GM19240 (cell line): Measurements from ENCODE around the gene LMTK2.

ENCODE experiments used
- DNase-seq: peaks from one replicate; pipeline ENCODE4 v3.0.0; 2011; ENCODE audit warnings: low spot score; ENCODE audit not compliant: insufficient read length

The LMTK2 gene

DNA sequence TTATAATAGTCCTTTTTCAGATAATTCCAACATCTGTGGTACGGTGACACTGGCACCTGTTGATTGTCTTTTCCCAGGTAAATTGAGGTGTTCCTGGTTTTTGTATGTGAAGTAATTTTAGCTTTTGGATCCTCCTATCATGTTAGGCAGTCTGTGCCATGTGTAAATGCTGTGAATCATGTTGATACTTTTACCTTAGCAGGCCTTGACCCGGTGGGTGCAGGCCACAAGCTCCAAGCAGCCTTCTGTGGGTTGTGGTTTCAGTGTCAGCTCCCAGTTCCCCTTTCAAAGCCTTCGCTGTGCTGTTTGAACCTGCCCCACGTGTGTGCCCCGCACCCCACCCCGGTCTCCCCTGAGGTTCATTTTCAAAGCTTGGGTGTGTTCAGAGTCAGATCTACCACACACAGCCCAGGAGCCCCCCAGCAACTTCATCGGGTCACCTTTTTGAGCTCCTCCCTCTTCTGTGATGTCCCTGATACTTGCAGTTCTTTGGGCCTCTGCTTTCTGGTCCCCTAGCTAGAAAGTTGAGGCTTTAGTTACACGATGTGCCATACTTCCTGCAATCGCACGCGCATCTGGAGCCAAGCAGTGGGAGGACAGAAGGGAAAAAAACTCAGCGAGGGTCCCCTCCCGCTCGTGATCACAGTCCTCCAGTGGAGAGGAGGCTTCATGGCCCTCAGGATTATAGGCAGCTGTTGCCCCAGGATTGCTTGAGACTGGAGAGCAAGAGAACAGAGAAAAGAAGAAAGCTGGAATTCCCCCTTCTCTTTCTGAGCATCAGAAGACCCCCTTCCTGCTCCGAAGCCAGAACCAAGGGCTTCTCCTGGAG is 95.9 kb downstream of the LMTK2 start:
- peak; percentile 96 for DNase-seq

DNA sequence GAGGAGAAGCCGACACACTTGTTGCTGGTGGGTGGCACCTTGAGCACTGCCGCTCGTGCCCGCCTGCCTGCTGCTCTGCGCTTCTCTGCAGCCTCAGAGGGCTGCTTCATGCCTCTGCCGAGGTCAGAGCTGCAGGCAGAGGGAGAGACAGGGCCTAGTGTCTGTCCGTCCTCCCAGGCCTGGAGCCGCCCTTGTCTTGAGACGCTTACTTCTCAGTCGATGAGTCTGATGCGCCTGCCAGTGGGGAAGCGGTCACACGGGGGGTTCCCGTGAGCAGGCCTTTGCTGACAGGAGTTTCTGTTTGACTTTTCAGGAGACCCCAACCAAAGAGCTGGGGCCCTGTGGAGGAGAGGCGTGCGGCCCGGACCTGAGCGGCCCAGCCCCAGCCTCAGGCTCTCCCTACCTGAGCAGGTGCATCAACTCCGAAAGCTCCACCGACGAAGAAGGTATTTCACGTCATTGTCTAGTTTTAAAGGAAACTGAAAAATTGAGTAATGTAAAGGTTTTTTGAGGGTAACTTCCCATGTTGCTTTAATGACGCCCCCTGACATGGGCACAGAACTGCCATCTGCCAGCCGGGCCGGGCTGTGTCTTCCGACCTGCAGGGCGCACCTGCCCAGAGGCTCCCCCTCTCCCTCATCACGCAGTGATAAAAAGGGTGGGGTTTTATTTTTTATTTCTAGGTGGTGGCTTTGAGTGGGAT is 96.8 kb downstream of the LMTK2 start:
- peak; percentile 69 for DNase-seq

DNA sequence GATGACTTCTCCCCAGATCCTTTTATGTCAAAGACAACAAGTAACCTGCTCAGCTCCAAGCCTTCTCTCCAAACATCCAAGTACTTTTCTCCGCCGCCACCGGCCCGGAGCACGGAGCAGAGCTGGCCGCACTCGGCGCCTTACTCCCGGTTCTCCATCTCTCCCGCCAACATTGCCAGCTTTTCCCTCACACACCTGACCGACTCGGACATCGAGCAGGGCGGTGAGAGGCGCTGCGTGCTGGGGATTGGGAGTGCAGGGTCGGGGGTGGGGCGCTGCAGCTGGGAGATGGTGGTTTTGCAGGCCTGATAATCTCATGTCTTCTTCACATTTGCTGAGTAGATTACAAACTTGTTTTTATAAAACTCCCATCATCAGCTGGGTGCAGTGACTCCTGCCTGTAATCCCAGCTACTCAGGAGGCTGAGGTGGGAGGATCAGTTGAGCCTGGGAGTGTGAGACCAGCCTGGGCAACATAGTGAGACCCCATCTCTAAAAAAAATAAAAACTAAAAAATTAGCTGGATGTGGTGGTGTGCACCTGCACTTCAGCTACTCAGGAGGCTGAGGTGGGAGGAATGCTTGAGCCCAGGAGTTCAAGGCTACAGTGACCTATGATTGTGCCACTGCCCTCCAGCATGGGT is 97.4 kb downstream of the LMTK2 start:
- DNase-seq: no peak

DNA sequence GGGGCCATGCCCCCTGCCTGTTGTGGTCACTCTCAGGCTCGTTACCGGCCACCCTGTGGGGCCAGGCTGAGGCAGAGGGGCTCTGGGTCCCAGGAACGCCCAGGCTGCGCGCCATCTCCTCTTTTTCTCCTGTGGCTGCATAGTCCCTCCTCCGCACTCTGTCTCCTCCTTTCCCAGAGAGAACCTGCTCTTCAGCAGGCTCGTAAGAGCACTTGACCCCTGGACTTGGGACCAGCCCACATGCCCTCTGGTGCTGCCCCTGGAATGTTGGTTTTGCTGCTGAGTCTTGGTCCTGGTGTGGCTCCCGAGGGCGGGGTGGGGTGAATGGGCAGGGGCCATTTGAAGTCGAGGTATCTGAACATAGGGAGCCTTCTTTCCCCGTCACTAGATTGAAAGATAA is 98.0 kb downstream of the LMTK2 start:
- no peak for DNase-seq

DNA sequence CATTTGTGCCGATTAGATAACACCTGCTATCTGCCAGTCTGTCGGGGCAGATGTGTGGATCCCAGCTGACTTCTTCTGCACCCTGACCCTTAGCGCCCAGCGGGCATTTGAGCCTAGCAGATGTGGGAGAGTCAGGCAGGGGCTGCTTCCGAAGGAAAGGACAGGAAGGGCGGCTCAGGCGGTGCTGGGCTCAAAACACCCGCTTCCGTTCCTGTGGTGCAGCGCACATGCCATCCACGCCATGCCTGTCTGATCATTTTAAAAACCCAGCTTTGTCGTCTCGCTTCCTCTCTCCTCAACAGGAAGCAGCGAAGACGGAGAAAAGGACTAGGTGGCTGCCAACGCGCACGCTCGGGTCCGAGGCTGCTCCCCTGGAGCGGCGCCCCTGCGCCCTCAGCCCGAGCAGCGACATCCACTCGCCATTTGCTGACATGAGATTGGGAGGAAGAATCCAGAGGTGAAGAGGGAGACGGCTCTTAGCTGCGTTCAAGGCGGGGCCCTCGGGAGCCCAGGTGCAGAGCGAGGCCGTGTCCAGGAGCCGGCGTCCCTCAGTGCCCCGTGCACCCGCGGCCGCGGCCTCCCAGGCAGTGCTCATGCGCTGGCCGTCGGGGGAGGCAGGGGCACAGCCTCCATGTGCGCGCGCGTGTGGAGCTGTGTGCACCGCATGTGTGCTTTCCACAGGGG is 98.6 kb downstream of the LMTK2 start:
- no peak for DNase-seq

DNA sequence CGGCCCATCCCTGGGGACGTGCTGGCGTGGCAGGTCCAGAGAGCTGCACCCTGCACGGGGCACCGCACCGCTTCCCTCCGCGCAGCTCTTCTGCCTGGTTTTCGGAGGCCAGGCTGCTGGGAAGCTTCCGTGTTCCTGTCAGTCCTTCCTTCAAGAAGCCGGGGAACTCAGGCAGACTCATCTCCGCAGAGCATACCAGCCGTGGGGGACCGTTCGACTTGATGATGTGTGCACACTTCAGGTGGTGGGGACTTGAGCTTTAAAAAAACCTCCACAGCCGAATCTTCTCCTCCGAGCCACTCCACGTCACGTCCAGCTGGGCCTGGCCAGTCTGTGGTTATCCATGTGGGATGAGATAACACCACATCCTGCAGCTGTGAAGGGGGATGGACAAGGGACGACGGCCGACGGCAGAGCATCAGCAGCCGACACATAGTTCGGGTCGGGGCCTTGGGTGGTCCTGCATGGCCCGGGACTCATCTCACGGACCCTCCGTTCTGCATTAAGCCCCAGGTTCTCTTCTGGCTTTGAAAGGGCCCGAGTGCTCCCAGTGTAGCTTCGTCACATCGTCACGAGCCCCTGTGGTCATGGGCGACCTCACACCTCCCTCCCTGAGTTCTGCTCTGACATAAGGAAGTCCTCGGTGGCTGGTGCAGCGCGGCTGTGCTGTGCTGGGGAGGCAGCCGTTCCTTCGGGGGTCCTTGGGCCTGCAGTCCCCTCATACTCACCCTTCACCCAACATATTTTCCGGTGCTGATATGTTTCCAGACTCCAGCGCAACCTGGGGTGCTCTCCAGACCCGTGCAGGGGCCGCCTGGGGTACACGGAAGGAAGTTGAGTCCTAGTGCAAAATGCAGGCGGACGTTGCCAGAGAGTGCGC is 100.0 kb downstream of the LMTK2 start:
- DNase-seq: no peak

DNA sequence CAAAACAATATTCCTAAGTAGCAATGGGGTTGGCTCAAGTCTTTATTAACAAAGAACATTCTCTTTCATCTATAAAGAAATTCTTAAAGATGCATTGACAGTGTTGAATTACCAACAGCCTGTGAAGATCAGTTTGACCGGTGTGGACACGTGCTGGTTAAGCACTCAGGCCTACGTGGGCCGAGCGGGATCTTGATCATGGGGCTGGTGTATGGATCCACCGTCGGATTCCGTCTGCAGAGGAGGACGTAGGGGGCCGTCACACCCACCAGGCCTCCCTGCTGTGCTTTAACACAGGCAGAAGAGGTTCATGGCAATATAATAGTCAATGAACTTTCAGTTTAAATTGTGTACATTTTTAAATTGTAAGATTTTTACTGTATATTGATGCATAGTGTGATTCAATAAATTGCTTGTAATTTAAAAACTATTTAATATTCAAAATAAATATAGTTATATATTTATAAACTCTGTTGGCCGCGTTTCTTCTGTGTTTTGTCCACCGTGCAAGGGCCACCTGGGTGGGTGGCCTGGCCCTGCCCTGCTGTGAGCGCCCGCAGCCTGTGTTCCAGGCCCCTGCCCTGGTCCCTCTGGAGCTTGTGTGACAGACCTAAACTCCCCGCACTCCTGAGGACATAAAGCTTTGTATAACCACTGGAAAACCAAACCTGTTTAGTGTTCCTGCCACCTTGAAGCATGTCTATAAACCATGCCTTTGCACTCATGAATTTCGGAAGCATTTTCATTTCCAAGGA is 102.7 kb downstream of the LMTK2 start:
- DNase-seq: no peak

DNA sequence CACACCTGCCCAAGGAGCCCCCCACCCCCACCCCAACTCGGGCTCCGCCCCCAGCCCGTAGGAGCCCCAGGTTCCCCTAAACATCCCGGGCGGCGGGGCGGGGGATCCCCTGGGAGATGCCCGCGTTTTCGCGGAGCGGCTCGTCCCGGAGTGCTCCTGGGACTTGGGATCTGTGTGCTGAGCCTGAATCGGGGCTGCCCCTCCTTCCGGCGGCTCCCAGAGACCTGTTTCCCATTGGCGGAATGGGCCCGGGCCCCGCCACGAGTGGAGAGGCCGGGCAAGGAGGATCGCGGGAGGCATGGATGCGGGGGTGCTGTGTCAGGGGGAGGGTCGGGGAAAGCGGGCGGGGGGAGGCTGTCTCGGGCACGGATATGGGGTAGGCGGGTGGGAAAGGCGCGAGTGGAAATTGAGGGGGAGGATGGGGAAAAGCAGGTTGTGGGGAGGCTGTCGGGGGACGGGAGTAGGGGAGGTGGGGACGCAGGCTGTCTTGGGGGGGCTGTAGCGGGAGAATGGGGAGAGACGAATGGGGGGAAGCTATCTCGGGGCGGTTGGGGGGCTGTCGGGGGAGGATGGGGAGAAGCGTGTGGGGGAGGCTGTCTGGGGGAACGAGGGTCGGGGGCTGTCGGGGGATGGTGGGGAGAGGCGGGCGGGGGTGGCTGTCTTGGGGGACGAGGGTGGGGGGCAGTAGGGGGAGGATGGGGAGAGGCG is 104.0 kb downstream of the LMTK2 start:
- no peak for DNase-seq

DNA sequence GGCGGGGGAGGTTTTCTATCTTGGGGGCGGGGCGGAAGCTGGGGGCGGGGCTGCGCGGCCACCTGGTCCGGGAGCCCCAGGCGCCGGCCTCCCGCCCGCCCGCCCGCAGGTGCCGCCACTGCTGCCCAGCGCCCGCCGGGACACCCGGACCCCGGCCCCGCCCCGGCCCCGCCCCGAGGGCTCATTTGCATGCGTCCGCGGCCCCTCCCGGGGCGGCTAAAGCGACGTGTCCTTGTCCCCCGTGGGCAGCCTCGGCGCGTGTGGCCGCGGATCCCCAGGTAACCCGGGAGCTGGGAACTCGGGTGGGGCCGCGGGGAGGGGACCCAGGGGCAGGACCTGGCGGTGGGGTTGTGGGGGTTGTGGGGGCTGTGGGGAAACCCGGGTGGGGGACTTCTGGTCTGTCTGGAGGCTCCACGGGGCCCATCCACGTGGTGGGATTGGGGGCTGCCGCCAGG is 104.6 kb downstream of the LMTK2 start, which contains the start of gene BHLHA15:
BHLHA15 (plus strand) TSS at position 219 of the 455 bp plus-strand sequence. CDS start 871 bp downstream, outside the sequence.
- no peak for DNase-seq

DNA sequence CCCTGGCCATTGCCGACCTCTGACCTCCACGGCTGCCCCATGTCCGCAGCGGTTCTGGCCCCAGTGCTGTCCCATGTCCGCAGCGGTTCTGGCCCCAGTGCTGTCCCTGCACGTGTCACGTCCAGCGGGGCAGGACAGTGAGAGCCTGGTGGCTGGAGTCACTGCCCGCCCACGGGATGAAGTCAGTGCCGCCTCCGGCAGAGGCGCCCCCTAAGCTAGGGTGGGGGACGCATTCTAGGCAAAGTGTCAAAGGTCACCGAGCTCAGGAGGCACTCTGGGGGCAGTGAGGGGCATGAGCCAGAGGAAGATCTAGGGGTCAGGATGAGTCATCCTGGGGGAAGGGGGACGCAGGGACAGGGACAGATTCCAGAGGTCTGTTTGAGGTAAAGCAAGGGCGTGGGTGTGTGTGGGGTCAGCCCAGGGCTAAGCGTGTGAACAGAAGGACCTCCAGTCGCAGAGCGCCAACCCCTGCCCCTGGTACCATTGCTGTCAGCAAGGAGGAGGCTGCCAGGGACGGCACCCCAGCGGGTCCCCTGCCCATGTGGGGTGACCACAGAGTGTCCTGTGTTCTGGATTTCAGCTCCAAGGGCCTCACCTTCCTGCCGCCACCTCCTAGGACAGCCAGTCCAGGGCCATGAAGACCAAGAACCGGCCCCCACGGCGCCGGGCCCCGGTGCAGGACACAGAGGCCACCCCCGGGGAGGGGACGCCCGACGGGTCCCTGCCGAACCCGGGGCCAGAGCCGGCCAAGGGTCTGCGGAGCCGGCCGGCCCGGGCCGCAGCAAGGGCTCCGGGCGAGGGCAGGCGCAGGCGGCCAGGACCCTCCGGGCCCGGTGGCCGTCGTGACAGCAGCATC is 105.2 kb downstream of the LMTK2 start:
- no peak for DNase-seq

DNA sequence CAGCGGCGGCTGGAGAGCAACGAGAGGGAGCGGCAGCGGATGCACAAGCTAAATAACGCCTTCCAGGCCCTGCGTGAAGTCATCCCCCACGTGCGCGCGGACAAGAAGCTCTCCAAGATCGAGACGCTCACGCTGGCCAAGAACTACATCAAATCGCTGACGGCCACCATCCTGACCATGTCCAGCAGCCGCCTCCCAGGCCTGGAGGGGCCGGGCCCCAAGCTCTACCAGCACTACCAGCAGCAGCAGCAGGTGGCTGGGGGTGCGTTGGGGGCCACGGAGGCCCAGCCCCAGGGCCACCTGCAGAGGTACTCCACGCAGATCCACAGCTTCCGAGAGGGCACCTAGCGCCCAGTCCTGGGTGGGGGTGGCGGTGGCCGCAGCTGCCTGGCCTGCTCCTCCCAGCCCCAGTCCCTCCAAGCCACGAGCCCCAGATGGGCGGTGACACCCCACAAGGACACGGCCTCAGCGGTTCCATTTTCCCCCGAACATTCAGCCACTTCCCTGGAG is 105.9 kb downstream of the LMTK2 start:
- DNase-seq: no peak

DNA sequence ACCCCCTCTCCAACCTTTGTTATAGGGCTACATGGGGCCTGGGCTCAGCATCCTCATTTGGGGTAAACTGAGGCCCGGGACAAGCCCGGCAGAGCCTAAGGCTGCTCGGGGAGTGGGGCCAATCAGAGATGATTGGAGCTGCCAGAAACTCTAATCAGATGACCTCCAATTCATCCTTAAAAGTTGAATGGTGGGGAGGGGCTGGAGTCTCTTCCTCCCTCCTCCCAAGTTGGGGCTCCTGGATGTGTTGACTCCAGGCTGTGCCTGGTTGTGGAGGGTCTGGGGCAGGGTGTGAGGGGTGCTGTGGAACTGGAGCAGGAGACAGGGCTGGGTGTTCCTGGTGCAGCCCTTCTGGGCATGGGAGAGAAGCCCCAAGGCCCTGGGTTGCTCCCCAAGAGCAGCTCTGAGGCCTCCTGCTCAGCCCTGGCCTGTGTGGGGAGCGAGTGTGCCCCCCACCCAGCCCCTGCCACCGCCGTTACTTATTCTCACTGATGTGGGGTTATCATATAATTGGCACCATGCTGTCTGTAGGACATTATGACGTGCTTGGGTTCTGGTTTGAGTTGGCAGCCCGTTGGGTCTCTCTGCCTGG is 106.7 kb downstream of the LMTK2 start:
- no peak for DNase-seq

DNA sequence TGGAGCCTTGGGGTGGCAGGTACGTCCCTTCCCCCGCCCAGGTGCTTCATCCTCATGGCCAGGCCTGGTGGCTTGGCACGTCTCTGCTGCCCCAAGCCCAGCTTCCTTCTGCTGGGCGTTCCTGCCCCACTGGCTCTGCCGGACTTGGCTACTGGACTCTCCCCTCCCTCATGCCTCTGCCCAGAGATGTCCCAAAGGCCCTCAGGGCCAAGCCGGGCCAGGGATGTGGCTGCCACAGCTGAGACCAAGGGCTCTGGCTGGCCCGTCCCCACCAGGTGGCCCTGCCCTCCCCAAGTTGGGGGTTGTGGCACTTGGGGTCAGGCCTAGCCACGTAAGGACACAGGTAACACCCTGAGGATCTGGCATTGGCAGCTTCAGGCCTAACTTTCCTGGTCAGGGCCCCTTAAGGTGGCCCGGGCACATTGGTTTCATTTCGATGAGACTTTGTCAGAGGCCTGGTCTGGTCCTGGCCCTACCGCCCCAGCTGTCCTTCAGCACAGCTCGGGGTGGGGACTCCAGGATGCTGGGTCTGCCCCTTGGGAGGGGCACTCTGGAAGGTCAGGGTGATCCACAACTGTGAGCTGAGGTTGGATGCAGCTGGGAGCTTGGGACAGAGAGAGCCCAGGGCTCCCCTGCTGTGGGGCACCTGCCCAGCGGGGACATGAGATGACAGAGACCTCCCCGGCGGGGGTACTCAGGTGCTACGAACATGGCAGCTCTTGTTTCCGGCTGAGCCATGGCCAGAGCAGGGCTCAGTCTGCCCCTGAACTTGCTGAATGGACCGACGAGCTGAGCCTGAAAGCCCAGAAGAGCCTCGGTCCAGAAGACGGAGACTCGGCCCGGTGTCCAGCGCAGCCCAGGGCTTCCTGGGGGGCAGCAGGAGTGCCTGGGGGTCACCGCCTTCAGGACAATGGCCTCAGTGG is 107.5 kb downstream of the LMTK2 start:
- DNase-seq: no peak

DNA sequence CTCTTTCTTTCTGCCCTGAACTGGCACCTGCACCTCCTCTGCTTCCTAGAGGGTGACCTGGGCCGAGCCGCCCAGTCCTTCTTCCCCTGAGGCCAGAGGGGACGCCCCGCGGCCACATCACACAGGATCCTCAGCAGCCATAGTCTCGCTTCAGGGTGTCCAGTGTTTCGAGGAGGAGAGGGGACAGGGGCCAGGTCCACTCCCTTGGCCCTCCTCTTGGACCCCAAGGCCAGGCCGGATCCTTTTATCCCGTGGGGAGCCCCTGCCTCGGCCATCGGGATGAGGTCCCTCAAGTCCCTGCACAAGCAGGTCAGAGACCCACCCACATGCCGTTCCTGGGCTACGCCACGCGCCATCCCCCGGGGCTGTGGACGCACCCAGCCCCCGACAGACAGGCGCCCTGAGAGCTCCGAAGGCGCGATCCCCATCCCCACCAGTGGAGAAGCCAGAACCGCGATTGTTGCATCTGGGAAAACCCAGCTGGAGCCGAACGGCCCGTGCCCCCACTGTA is 108.2 kb downstream of the LMTK2 start:
- DNase-seq: no peak

DNA sequence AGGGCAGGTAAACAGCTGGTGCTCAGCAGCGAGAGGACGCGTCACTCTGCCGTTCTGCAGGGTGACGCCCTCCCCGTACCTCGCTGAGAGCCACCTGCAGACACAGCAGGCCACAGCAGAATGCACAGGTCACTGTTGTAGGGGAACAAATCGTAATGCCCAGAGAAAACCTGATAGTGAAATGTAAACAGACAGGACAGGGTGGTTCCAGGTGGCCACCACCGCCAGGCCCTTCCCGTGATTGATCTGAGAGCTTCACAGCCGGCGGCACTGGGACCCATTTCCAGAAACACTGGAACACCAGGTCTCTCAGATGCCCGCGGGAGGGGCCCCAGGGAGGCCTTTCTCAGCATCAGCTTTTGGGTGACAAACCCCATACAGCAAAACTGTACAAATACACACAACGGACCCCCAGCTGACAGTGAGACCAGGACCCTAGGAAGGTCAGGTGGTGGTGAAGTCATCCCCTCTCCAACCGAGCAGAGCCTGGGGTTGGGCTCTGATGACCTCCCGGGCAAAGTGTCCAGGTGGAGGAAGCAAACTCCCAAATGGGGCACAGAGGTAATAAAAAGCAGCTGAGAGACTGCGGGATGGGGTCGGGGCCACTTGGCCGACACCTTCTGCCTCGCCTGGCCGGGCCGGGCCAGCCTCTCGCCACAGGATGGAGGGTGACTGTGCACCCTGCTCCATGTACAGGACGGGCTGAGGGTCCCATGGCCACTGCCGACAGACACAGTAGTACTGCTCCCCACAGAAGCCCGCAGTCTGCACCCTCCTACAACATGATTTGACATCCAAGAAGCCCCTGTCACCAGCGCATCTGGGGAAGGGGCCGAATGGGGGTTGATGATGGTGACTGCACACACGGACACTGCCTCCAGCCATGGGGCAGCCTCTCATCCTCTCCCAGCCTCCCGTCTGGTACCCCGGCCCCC is 109.2 kb downstream of the LMTK2 start:
- no peak for DNase-seq
